CD14-positive monocyte (primary cell): ENCODE measurements around the gene TSPAN11. TPM values are rescaled to one million over a fixed set of nuclear protein-coding genes. Genes with fewer than 3 reads are reported as not detected.

ENCODE experiments used
- DNase-seq, 3 donors: peaks; one replicate each; pipeline ENCODE4 v3.0.0-alpha.2; 2011 to 2022
- H2AFZ ChIP-seq: 2 replicates; pipeline ENCODE4 v1.6.0; 2012; ENCODE audit warnings: mild to moderate bottlenecking, low read depth, low read length, inconsistent platforms; ENCODE audit not compliant: insufficient read depth, poor library complexity, severe bottlenecking
- H3K27ac ChIP-seq, 2 donors: 1 replicate in 1 of 2; 2 replicates in 1 of 2; pipeline ENCODE4 v1.5.1; 2012 to 2013; ENCODE audit warnings: low read length in 2 of 2, control low read depth in 1 of 2, inconsistent platforms in 1 of 2, low read depth in 1 of 2, mild to moderate bottlenecking in 1 of 2
- H3K27me3 ChIP-seq, 2 donors: one replicate each; pipeline versions ENCODE4 v1.6.0 to v1.6.1; 2011 to 2013; ENCODE audit warnings: low read length in 2 of 2; ENCODE audit not compliant: control insufficient read depth in 2 of 2, insufficient read depth in 2 of 2
- H3K36me3 ChIP-seq, 2 donors: replicated peaks in 1 of 2; 1 replicate in 1 of 2; 2 replicates in 1 of 2; pipeline versions ENCODE4 v1.5.1 to v1.6.1; 2012 to 2013; ENCODE audit warnings: low read length in 2 of 2, control low read depth in 1 of 2, inconsistent platforms in 1 of 2, mild to moderate bottlenecking in 1 of 2; ENCODE audit not compliant: insufficient read depth in 2 of 2, control insufficient read depth in 1 of 2
- H3K4me1 ChIP-seq, 2 donors: 1 replicate in 1 of 2; 2 replicates in 1 of 2; pipeline versions ENCODE4 v1.5.1 to v1.6.1; 2012 to 2013; ENCODE audit warnings: low read length in 2 of 2, control low read depth in 1 of 2, inconsistent platforms in 1 of 2, mild to moderate bottlenecking in 1 of 2, moderate library complexity in 1 of 2; ENCODE audit not compliant: insufficient read depth in 2 of 2, control insufficient read depth in 1 of 2
- H3K4me2 ChIP-seq: replicated peaks from 2 replicates; pipeline ENCODE3; 2012; ENCODE audit warnings: low read length, moderate library complexity, mild to moderate bottlenecking; ENCODE audit not compliant: poor library complexity, severe bottlenecking; ENCODE audit errors: extremely low read depth
- H3K4me3 ChIP-seq, 3 experiments: fragments of 200-600 bp in 1 of 3; sonication (generic) in 1 of 3; replicated peaks in 1 of 3; 1 replicate in 2 of 3; 2 replicates in 1 of 3; pipeline ENCODE4 v1.5.1; 2011 to 2013; ENCODE audit warnings: low read length in 3 of 3, mild to moderate bottlenecking in 3 of 3, control low read depth in 2 of 3, low read depth in 2 of 3, inconsistent platforms in 1 of 3, moderate library complexity in 1 of 3
- H3K79me2 ChIP-seq: 2 replicates; pipeline ENCODE4 v1.6.0; 2012; ENCODE audit warnings: mild to moderate bottlenecking, control low read depth, inconsistent platforms, low read length, moderate library complexity; ENCODE audit not compliant: insufficient read depth
- H3K9ac ChIP-seq: 2 replicates; pipeline ENCODE4 v1.6.0; 2017; ENCODE audit warnings: low read length, mild to moderate bottlenecking; ENCODE audit not compliant: insufficient read depth, poor library complexity, severe bottlenecking
- H3K9me3 ChIP-seq, 2 donors: replicated peaks in 1 of 2; 1 replicate in 1 of 2; 2 replicates in 1 of 2; pipeline versions ENCODE4 v1.5.1 to v1.6.1; 2012 to 2013; ENCODE audit warnings: low read length in 2 of 2, control low read depth in 1 of 2; ENCODE audit not compliant: control insufficient read depth in 1 of 2, insufficient read depth in 1 of 2
- H4K20me1 ChIP-seq: 2 replicates; pipeline ENCODE4 v1.6.0; 2012; ENCODE audit warnings: mild to moderate bottlenecking, low read length, control low read depth, moderate library complexity; ENCODE audit not compliant: insufficient read depth
- H3K27ac Mint-ChIP-seq, 7 donors: one replicate each; pipeline ENCODE4 v1.8.0; 2020; ENCODE audit warnings: mild to moderate bottlenecking in 7 of 7, mixed read lengths in 7 of 7, moderate library complexity in 6 of 7, inconsistent platforms in 2 of 7
- H3K27me3 Mint-ChIP-seq, 3 donors: one replicate each; pipeline ENCODE4 v1.8.0; 2021 to 2022; ENCODE audit warnings: low read depth in 3 of 3, mild to moderate bottlenecking in 3 of 3, mixed read lengths in 3 of 3, moderate library complexity in 3 of 3, inconsistent platforms in 1 of 3
- H3K36me3 Mint-ChIP-seq, 2 donors: one replicate each; pipeline ENCODE4 v1.8.0; 2020; ENCODE audit warnings: mixed read lengths in 2 of 2, inconsistent platforms in 1 of 2, mild to moderate bottlenecking in 1 of 2
- H3K4me1 Mint-ChIP-seq: one replicate; pipeline ENCODE4 v1.8.0; 2020; ENCODE audit warnings: mild to moderate bottlenecking, mixed read lengths
- H3K4me3 Mint-ChIP-seq, 2 donors: one replicate each; pipeline ENCODE4 v1.8.0; 2020; ENCODE audit warnings: mild to moderate bottlenecking in 2 of 2, mixed read lengths in 2 of 2, moderate library complexity in 1 of 2
- H3K9me3 Mint-ChIP-seq, 7 donors: one replicate each; pipeline ENCODE4 v1.8.0; 2020 to 2022; ENCODE audit warnings: mixed read lengths in 7 of 7, mild to moderate bottlenecking in 6 of 7, moderate library complexity in 6 of 7, inconsistent platforms in 2 of 7
- CTCF ChIP-seq: fragments of 200-600 bp; IDR thresholded peaks from one replicate; pipeline ENCODE4 v1.8.0; 2022; ENCODE audit warnings: antibody characterized with exemption, mild to moderate bottlenecking
- WGBS: methylation state at CpG from one replicate; pipeline ENCODE4 v1.1.5; 2013; ENCODE audit warnings: missing lambda C conversion rate; ENCODE audit not compliant: insufficient coverage; 5-methylcytosine and 5-hydroxymethylcytosine counted together
- intact Hi-C, 2 donors: fragments of 100-400 bp; cut with micrococcal nuclease; formaldehyde crosslinking; loops; one replicate each; pipeline versions ENCODE4 v1.15.0 to v1.15.1; 2023
- polyA plus RNA-seq, 3 donors: library from polyadenylated mRNA; depleted of rRNA in 1 of 3; unstranded in 2 of 3; stranded (reverse) in 1 of 3; fragments of 300-500 nt in 2 of 3; fragments of >200 nt in 1 of 3; fragmentation: Illumina TruSeq in 2 of 3; gene quantifications; 1 replicate in 2 of 3; 2 replicates in 1 of 3; pipeline ENCODE4 v1.2.3, GENCODE V29; 2012 to 2021

Gene TSPAN11
- polyA plus RNA-seq, 3 donors: not detected

GRCh38 chr12:30900351-30900750 is 26.2 kb upstream of the TSPAN11 start:
- TF ChIP-seq CTCF: no peak
- H3K27me3 ChIP-seq: no peaks in the 10 kb centered on the region
- peaks cover 0 to 3% (median 0%) of the 10 kb centered on the region in 7 donors for H3K9me3 Mint-ChIP-seq
- H4K20me1 ChIP-seq: no peaks in the 10 kb centered on the region
- H3K36me3 ChIP-seq: no peaks in the 10 kb centered on the region
- no peaks in the 10 kb centered on the region for H3K79me2 ChIP-seq
- no peak for DNase-seq
- no peaks in the 10 kb centered on the region for H3K36me3 Mint-ChIP-seq
- H2AFZ ChIP-seq: no peak overlapping the region
- peaks cover 0 to 4% (median 1%) of the 10 kb centered on the region in 3 donors for H3K27me3 Mint-ChIP-seq
- H3K27ac Mint-ChIP-seq: no peak overlapping the region
- no peak overlapping the region for H3K4me3 ChIP-seq
- no peaks in the 10 kb centered on the region for H3K4me1 Mint-ChIP-seq
- no peaks in the 10 kb centered on the region for H3K4me1 ChIP-seq
- intact Hi-C loops: no loop called here
- H3K4me2 ChIP-seq: no peak overlapping the region
- no peak overlapping the region for H3K9ac ChIP-seq
- no CpG with 5 or more reads among the region's 1 CpG for WGBS
- H3K27ac ChIP-seq: no peak overlapping the region
- no peak overlapping the region for H3K4me3 Mint-ChIP-seq
- no peaks in the 10 kb centered on the region for H3K9me3 ChIP-seq

- intact Hi-C loops: no loop called here
- H3K36me3 ChIP-seq: no peaks in the 10 kb centered on the region
- no peak for TF ChIP-seq CTCF
- H3K9me3 ChIP-seq: no peaks in the 10 kb centered on the region
- H3K79me2 ChIP-seq: no peaks in the 10 kb centered on the region
- no peaks in the 10 kb centered on the region for H3K4me1 Mint-ChIP-seq
- H3K4me3 Mint-ChIP-seq: no peak overlapping the region
- H3K27me3 ChIP-seq: no peaks in the 10 kb centered on the region
- H3K27ac ChIP-seq: no peak overlapping the region
- peaks cover 0 to 2% (median 0%) of the 10 kb centered on the region in 7 donors for H3K9me3 Mint-ChIP-seq
- no peak overlapping the region for H3K27ac Mint-ChIP-seq
- no peaks in the 10 kb centered on the region for H3K4me1 ChIP-seq
- no CpG with 5 or more reads among the region's 3 CpGs for WGBS
- no peaks in the 10 kb centered on the region for H4K20me1 ChIP-seq
- no peak overlapping the region for H3K4me2 ChIP-seq
- H3K9ac ChIP-seq: no peak overlapping the region
- no peak for DNase-seq
- H3K27me3 Mint-ChIP-seq: peaks cover 0 to 4% (median 0%) of the 10 kb centered on the region in 3 donors
- no peak overlapping the region for H3K4me3 ChIP-seq
- H3K36me3 Mint-ChIP-seq: no peaks in the 10 kb centered on the region
- H2AFZ ChIP-seq: no peak overlapping the region
Observed at GRCh38 chr12:30902001-30902400, 24.5 kb upstream of the TSPAN11 start.
